ENCODE measurements around the gene NETO1.

The NETO1 gene

DNA sequence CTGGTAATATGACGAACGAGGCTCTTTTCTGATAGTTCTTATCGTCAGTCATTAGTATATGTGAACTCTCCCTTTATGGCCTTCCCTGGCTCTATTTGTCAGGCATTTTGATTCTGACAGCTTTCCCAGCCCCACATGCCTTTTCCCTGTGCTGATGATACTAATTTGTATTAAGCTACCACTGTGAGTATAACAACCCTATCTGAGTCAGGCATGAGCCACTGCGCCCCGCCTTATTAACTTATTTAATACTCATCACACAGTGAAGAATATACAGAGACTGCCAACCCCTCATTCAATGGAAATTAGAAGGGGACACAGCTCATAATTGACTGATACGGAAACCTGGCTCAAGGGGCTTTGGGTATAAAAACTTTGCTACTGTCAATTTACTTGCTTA is 140.0 kb downstream of the NETO1 start:
- DNase-seq (ENCODE audit: low read depth in 1 of 2, low spot score in 1 of 2): no peak

DNA sequence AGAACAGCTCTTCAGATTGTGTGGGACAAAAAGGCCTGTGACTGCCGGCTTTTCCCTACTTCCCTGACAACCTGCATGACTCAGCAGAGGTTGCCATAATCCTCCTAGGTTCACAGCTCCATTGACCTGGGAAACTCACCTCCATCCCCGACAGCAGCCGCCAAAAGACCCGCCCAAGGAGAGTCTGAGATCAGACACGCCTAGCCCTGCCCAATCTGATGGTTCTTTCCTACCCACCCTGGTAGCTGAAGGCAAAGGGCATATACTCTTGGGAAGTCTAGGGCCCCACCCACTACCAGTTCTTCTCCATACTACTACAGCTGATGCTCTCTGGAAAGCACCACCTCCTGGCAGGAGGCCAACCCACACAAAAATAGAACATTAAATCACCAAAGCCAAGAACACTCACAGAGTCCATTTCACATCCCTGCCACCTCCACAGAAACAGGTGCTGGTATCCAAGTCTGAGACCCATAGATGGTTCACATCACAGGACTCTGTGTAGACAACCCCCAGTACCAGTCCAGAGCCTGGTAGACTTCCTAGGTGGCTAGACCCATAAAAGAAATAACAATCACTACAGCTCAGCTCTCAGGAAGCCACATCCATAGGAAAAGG is 140.6 kb downstream of the NETO1 start:
- DNase-seq (ENCODE audit: low read depth in 1 of 2, low spot score in 1 of 2): no peak

- no peak for DNase-seq (ENCODE audit: low read depth in 1 of 2, low spot score in 1 of 2)
These were observed 141.6 kb downstream of the NETO1 start for GRCh38 chr18:72726201-72726600.

- DNase-seq (ENCODE audit: low read depth in 1 of 2, low spot score in 1 of 2): no peak
These were observed 146.5 kb downstream of the NETO1 start for GRCh38 chr18:72721330-72721729.

GRCh38 chr18:72720116-72720515 is 147.7 kb downstream of the NETO1 start:
- no peak for DNase-seq (ENCODE audit: low read depth in 1 of 2, low spot score in 1 of 2)

DNA sequence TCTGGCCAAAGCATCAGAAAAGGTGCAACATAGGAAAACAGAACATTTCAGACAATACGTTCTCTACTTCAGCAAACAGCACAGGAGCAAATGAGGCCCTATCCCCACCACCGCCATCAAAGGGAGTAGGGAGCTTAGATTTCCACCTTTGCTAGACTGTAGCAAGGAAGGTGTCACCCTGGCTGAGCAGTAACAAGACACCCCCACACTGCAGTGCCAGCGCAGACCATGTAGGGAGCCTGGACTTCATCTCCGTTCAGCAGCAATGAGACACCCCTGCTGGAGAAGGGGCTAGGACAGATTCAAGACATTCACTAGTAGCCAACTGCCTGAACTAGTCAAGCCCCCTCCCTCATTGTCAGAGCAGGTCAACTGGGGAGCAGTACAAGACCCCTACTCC is 163.6 kb downstream of the NETO1 start:
- DNase-seq (ENCODE audit: low read depth in 1 of 2, low spot score in 1 of 2): no peak

DNA sequence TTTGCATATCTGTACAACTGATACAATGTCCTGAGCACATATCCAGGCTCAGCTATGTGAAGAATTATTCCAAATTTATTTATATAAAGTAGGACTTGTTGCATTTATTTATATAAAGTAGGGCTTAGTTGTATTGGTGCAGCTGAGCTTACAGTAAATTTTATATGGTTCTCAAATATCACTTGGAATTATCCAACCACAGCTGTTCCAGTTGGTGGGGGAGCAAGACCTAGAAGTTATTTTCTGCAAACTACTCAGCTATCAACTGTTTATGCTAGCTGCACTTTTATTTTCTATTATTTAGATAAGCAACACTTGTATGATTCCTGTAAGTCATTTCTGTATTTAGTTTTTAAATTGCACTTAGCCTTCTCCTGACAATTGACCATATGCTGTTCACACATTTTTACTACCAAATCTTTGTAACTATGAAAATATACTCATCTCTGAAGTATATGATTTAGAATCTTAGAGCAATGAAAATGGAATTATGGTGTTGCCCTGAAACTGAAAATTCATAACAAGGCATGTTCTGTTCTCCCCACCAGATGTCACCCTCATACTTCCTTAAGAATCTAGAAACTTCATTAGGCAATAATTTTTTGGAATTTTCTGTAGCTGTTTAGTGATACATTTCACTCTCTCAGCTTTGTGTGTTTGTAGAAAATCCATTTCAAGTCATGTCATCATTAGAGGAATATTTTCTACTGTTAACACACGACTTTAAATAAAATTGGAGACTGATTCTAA is 166.7 kb downstream of the NETO1 start:
- DNase-seq (ENCODE audit: low read depth in 1 of 2, low spot score in 1 of 2): no peak

DNA sequence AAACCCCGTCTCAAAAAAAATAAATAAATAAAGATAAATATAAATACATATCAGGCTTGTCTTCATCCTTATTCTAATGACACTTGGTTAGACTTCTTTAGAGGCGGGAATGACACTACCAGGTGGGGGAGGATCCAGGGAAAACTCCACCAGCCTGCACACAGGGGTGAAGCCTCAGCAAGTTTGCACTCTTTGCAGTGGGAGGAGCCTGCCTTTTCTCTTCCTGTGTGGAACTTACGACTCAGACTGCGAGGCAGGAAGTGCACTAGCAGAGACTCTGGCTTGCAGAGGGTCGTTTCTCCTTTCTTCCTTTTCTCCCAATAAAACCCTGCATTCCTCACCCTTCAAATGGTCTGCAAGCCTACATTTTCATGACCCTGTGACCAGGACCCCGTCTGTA is 170.1 kb downstream of the NETO1 start:
- DNase-seq (ENCODE audit: low read depth in 1 of 2, low spot score in 1 of 2): no peak

GRCh38 chr18:72692595-72692994 is 175.2 kb downstream of the NETO1 start:
- DNase-seq (ENCODE audit: low read depth in 1 of 2, low spot score in 1 of 2): no peak
